HEK293 (cell line): ENCODE measurements around the gene GYS2.

Experiments
- CTCF ChIA-PET: fragments of 350-600 bp; formaldehyde crosslinking; extraction: SDS; loops from one replicate; lab custom pipeline; 2021; ENCODE audit warnings: antibody characterized with exemption; lab: Yijun Ruan, JAX
- POLR2A ChIA-PET: fragments of 300-600 bp; formaldehyde crosslinking; extraction: SDS; loops from one replicate; lab custom pipeline; 2020; ENCODE audit warnings: antibody characterized with exemption, inconsistent platforms; lab: Yijun Ruan, JAX
- H3K27ac ChIP-seq: fragments of 200-500 bp; sonication (Bioruptor generic); 2 replicates; pipeline ENCODE4 v1.5.1; 2014; ENCODE audit warnings: low read depth, low read length, control low read depth, inconsistent platforms; ENCODE audit errors: extremely low read depth
- H3K36me3 ChIP-seq, 2 experiments: fragments of 200-500 bp in 1 of 2; sonication (Bioruptor generic) in 1 of 2; 1 replicate in 1 of 2; 2 replicates in 1 of 2; pipeline ENCODE4 v1.5.1; 2014 to 2017; ENCODE audit warnings: inconsistent platforms in 2 of 2, low read length in 2 of 2; ENCODE audit not compliant: control insufficient read depth in 2 of 2, insufficient read depth in 1 of 2
- H3K4me1 ChIP-seq: fragments of 200-500 bp; sonication (Bioruptor generic); 2 replicates; pipeline ENCODE4 v1.5.1; 2014; ENCODE audit warnings: mild to moderate bottlenecking, low read length, inconsistent platforms; ENCODE audit not compliant: control insufficient read depth, insufficient read depth
- H3K4me3 ChIP-seq: 2 replicates; pipeline ENCODE4 v1.5.1; 2011; ENCODE audit warnings: low read depth, mild to moderate bottlenecking, control low read depth, low read length, moderate library complexity
- H3K9me3 ChIP-seq: fragments of 200-500 bp; sonication (Bioruptor generic); 2 replicates; pipeline ENCODE4 v1.5.1; 2014; ENCODE audit warnings: low read depth, low read length, inconsistent platforms; ENCODE audit not compliant: control insufficient read depth, insufficient read depth
- HOXA7 ChIP-seq: sonication (generic); formaldehyde crosslinking; IDR thresholded peaks from 2 replicates; pipeline ENCODE4 v1.8.1; 2022; ENCODE audit warnings: missing genetic modification reagents, borderline replicate concordance
- HOXD13 ChIP-seq: sonication (generic); formaldehyde crosslinking; IDR thresholded peaks from 2 replicates; pipeline ENCODE4 v1.8.0; 2022; ENCODE audit warnings: missing genetic modification reagents, borderline replicate concordance
- PRDM1 ChIP-seq: fragments of 450-650 bp; formaldehyde crosslinking; IDR thresholded peaks from 2 replicates; pipeline ENCODE4; 2016; ENCODE audit warnings: missing biosample characterization, missing genetic modification characterization
- SALL2 ChIP-seq: fragments of 450-650 bp; formaldehyde crosslinking; IDR thresholded peaks from 2 replicates; pipeline ENCODE4 v1.5.0; 2017; ENCODE audit warnings: missing biosample characterization, mild to moderate bottlenecking, missing genetic modification characterization, borderline replicate concordance
- SETDB1 ChIP-seq: IDR thresholded peaks from one replicate; pipeline ENCODE4 v1.6.1; 2017; ENCODE audit warnings: mild to moderate bottlenecking, low read length, moderate library complexity, mixed read lengths; ENCODE audit not compliant: insufficient read length
- YY2 ChIP-seq: fragments of 450-650 bp; formaldehyde crosslinking; IDR thresholded peaks from 2 replicates; pipeline ENCODE4 v1.5.1; 2016; ENCODE audit warnings: missing biosample characterization, missing genetic modification characterization
- ZNF121 ChIP-seq: fragments of 450-650 bp; formaldehyde crosslinking; IDR thresholded peaks from 2 replicates; pipeline ENCODE4 v1.5.1; 2016; ENCODE audit warnings: missing biosample characterization, missing genetic modification characterization
- ZNF157 ChIP-seq: fragments of 450-650 bp; formaldehyde crosslinking; IDR thresholded peaks from 2 replicates; pipeline ENCODE4 v1.5.1; 2016; ENCODE audit warnings: missing biosample characterization, missing genetic modification characterization
- ZNF202 ChIP-seq: fragments of 450-650 bp; formaldehyde crosslinking; IDR thresholded peaks from 2 replicates; pipeline ENCODE4 v1.5.1; 2016; ENCODE audit warnings: missing biosample characterization, missing genetic modification characterization, borderline replicate concordance
- ZNF416 ChIP-seq: fragments of 450-650 bp; formaldehyde crosslinking; IDR thresholded peaks from 2 replicates; pipeline ENCODE4 v1.5.1; 2016; ENCODE audit warnings: missing biosample characterization, missing genetic modification characterization
- ZNF48 ChIP-seq: fragments of 450-650 bp; formaldehyde crosslinking; IDR thresholded peaks from 2 replicates; pipeline ENCODE4 v1.5.1; 2016; ENCODE audit warnings: missing biosample characterization, missing genetic modification characterization
- ZNF548 ChIP-seq: fragments of 450-650 bp; formaldehyde crosslinking; IDR thresholded peaks from 2 replicates; pipeline ENCODE4 v1.5.1; 2016; ENCODE audit warnings: missing biosample characterization, missing genetic modification characterization
- ZNF561 ChIP-seq: fragments of 450-650 bp; IDR thresholded peaks from 2 replicates; pipeline ENCODE4 v1.5.1; 2018; ENCODE audit warnings: missing biosample characterization, missing genetic modification characterization, borderline replicate concordance
- ZNF677 ChIP-seq: fragments of 450-650 bp; IDR thresholded peaks from 2 replicates; pipeline ENCODE4 v1.5.0; 2018; ENCODE audit warnings: missing biosample characterization, mild to moderate bottlenecking, missing genetic modification characterization, moderate library complexity
- ZNF777 ChIP-seq: fragments of 450-650 bp; formaldehyde crosslinking; IDR thresholded peaks from 2 replicates; pipeline ENCODE4 v1.5.1; 2017; ENCODE audit warnings: missing biosample characterization, missing genetic modification characterization, borderline replicate concordance
- ZSCAN30 ChIP-seq: fragments of 450-650 bp; IDR thresholded peaks from 2 replicates; pipeline ENCODE4 v1.5.1; 2018; ENCODE audit warnings: missing biosample characterization, mild to moderate bottlenecking, missing genetic modification characterization, moderate library complexity
- TF ChIP-seq, protein P1 (sequence below): fragments of 450-650 bp; formaldehyde crosslinking; IDR thresholded peaks from 2 replicates; pipeline ENCODE4 v1.5.1; 2016; ENCODE audit warnings: missing biosample characterization, missing genetic modification characterization
- TF ChIP-seq, protein P2 (sequence below): fragments of 450-650 bp; formaldehyde crosslinking; IDR thresholded peaks from 2 replicates; pipeline ENCODE4 v1.5.1; 2016; ENCODE audit warnings: missing biosample characterization, missing genetic modification characterization
- TF ChIP-seq, protein P3 (sequence below): sonication (generic); formaldehyde crosslinking; IDR thresholded peaks from 2 replicates; pipeline ENCODE4 v1.8.1; 2022; ENCODE audit warnings: mild to moderate bottlenecking, moderate library complexity, missing genetic modification reagents
- TF ChIP-seq, protein P4 (sequence below): fragments of 450-650 bp; formaldehyde crosslinking; IDR thresholded peaks from 2 replicates; pipeline ENCODE4 v1.5.1; 2016; ENCODE audit warnings: missing biosample characterization, missing genetic modification characterization

GYS2 gene

DNA sequence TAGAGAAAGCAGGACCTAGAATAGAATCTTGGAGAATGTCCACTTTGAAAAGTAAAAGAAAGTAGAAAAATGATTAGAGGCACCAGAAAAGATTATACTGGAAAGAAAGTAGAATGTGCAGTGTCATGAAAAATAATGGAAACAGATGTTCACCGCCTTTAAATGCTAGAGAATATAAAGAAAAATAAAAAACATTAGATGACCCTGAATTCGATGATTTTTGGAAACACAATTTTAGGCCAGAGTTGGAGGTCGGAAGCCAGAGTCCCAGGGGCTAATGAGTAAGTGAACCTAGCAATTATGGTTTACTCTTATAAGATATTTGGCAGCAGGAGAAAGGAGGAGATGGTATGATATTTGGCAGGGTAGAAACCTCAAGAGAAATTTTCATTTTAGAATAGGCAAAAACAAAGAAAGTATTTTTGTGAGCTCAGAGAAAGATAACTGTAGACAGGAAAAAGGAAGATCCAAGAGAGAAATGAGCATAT, 37.7 kb downstream of the GYS2 start:
- H3K36me3 ChIP-seq = no peaks in the 10 kb centered on the region
- no peaks in the 10 kb centered on the region for H3K9me3 ChIP-seq
- no peak overlapping the region for H3K27ac ChIP-seq
- H3K4me3 ChIP-seq = no peak overlapping the region
- no peaks in the 10 kb centered on the region for H3K4me1 ChIP-seq
- POLR2A ChIA-PET = no interaction called here
- CTCF ChIA-PET = no interaction called here
- TF ChIP-seq YY2 = no peak
- no peak for TF ChIP-seq HOXA7 (CRISPR knock-in tag)
- no peak for TF ChIP-seq ZNF548 (tag by site-specific recombination)
- no peak for TF ChIP-seq ZNF202 (tag by site-specific recombination)
- TF ChIP-seq ZNF677 (tag by site-specific recombination) = no peak

- Histone ChIP-seq H3K9me3 (no peaks in the 10 kb centered on the region), H3K27ac (no peak overlapping the region), H3K4me3 (no peak overlapping the region), H3K4me1 (no peaks in the 10 kb centered on the region), H3K36me3 (no peaks in the 10 kb centered on the region)
- CTCF ChIA-PET = interaction anchor here (0.7 kb wide), 1 partner anchor 33 kb away, joined by 5 read pairs; no protein-coding TSS in a partner anchor
- POLR2A ChIA-PET = no interaction called here
- no peak for TF ChIP-seq ZNF157
- TF ChIP-seq, protein P1, sequence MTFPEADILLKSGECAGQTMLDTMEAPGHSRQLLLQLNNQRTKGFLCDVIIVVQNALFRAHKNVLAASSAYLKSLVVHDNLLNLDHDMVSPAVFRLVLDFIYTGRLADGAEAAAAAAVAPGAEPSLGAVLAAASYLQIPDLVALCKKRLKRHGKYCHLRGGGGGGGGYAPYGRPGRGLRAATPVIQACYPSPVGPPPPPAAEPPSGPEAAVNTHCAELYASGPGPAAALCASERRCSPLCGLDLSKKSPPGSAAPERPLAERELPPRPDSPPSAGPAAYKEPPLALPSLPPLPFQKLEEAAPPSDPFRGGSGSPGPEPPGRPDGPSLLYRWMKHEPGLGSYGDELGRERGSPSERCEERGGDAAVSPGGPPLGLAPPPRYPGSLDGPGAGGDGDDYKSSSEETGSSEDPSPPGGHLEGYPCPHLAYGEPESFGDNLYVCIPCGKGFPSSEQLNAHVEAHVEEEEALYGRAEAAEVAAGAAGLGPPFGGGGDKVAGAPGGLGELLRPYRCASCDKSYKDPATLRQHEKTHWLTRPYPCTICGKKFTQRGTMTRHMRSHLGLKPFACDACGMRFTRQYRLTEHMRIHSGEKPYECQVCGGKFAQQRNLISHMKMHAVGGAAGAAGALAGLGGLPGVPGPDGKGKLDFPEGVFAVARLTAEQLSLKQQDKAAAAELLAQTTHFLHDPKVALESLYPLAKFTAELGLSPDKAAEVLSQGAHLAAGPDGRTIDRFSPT (tag by site-specific recombination) = no peak
- TF ChIP-seq PRDM1 (tag by site-specific recombination) = no peak
Observed at GRCh38 chr12:21566223-21566906, 38.3 kb downstream of the GYS2 start.

- H3K9me3 ChIP-seq = no peaks in the 10 kb centered on the region
- TF ChIP-seq ZNF121 = no peak
- no peak for TF ChIP-seq ZNF48 (tag by site-specific recombination)
- TF ChIP-seq SETDB1 = no peak
- no peak for TF ChIP-seq ZNF777 (tag by site-specific recombination)
- no peak for TF ChIP-seq ZNF561 (tag by site-specific recombination)
- TF ChIP-seq ZSCAN30 (tag by site-specific recombination) = no peak
- no peak overlapping the region for H3K4me3 ChIP-seq
- H3K4me1 ChIP-seq = no peaks in the 10 kb centered on the region
- no peaks in the 10 kb centered on the region for H3K36me3 ChIP-seq
- ChIA-PET POLR2A (no interaction called here), CTCF (interaction anchor here (1.1 kb wide), 1 partner anchor 10 kb away, joined by 5 read pairs; no protein-coding TSS in a partner anchor)
- no peak overlapping the region for H3K27ac ChIP-seq
Observed at GRCh38 chr12:21562859-21563258, 41.8 kb downstream of the GYS2 start.

DNA sequence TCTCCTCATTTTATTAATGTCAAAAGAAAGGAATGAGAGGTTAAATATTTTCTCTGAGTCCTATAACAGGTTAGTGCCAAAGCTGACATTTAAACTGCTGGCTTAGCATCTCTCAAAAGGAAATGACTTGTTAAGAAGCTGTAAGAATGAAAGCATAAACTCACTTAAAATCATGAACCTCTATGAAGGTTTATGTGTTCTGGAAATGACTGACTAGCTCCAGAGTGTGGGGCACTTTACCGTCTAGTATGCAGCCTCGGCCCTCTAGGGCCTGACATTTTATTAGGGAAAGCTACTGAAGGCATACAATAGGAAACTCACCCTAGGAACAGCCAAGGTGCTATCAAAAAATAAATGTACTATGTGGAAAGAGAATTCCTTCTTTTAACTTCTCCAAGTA, 43.5 kb downstream of the GYS2 start:
- POLR2A ChIA-PET = no interaction called here
- TF ChIP-seq, protein P2, sequence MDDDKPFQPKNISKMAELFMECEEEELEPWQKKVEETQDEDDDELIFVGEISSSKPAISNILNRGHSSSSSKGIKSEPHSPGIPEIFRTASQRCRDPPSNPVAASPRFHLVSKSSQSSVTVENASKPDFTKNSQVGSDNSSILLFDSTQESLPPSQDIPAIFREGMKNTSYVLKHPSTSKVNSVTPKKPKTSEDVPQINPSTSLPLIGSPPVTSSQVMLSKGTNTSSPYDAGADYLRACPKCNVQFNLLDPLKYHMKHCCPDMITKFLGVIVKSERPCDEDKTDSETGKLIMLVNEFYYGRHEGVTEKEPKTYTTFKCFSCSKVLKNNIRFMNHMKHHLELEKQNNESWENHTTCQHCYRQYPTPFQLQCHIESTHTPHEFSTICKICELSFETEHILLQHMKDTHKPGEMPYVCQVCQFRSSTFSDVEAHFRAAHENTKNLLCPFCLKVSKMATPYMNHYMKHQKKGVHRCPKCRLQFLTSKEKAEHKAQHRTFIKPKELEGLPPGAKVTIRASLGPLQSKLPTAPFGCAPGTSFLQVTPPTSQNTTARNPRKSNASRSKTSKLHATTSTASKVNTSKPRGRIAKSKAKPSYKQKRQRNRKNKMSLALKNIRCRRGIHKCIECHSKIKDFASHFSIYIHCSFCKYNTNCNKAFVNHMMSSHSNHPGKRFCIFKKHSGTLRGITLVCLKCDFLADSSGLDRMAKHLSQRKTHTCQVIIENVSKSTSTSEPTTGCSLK (tag by site-specific recombination) = no peak
- TF ChIP-seq SALL2 (tag by site-specific recombination) (no peak), HOXD13 (CRISPR knock-in tag) (no peak), ZNF202 (tag by site-specific recombination) (no peak), ZNF416 (tag by site-specific recombination) (no peak)
- TF ChIP-seq, protein P3, sequence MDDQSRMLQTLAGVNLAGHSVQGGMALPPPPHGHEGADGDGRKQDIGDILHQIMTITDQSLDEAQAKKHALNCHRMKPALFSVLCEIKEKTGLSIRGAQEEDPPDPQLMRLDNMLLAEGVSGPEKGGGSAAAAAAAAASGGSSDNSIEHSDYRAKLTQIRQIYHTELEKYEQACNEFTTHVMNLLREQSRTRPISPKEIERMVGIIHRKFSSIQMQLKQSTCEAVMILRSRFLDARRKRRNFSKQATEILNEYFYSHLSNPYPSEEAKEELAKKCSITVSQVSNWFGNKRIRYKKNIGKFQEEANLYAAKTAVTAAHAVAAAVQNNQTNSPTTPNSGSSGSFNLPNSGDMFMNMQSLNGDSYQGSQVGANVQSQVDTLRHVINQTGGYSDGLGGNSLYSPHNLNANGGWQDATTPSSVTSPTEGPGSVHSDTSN (CRISPR knock-in tag) = no peak
- TF ChIP-seq, protein P4, sequence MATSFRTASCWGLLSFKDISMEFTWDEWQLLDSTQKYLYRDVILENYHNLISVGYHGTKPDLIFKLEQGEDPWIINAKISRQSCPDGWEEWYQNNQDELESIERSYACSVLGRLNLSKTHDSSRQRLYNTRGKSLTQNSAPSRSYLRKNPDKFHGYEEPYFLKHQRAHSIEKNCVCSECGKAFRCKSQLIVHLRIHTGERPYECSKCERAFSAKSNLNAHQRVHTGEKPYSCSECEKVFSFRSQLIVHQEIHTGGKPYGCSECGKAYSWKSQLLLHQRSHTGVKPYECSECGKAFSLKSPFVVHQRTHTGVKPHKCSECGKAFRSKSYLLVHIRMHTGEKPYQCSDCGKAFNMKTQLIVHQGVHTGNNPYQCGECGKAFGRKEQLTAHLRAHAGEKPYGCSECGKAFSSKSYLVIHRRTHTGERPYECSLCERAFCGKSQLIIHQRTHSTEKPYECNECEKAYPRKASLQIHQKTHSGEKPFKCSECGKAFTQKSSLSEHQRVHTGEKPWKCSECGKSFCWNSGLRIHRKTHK (tag by site-specific recombination) = no peak

More for the DNA sequence above, 43.5 kb downstream of the GYS2 start:
- Histone ChIP-seq H3K36me3 (no peaks in the 10 kb centered on the region), H3K27ac (no peak overlapping the region), H3K4me1 (no peaks in the 10 kb centered on the region), H3K9me3 (no peaks in the 10 kb centered on the region), H3K4me3 (no peak overlapping the region)
- CTCF ChIA-PET = interaction anchor here (0.6 to 1.2 kb wide), 4 partner anchors 13 to 44 kb away, joined by 3 read pairs; no protein-coding TSS in a partner anchor
